ENCODE results near the gene ERLIN1. TPM values are rescaled to one million over a fixed set of nuclear protein-coding genes. Genes with fewer than 3 reads are reported as not detected.

ERLIN1 gene
- total RNA-seq, 1 experiment from 2014 or later = 23.5 TPM

GRCh38 chr10:100174699-100175677 lies 10.8 kb downstream of the ERLIN1 start:
- TF ChIP-seq MYBL2 (CRISPR knock-in tag; IDR thresholded peaks at IDR 0.05) (no peak), ZNF317 (CRISPR knock-in tag; IDR thresholded peaks at IDR 0.05; ENCODE audit: borderline replicate concordance, low read depth) (no peak), ATF2 (CRISPR knock-in tag; IDR thresholded peaks at IDR 0.05; ENCODE audit: borderline replicate concordance, low read depth) (no peak), ZNF671 (CRISPR knock-in tag; IDR thresholded peaks at IDR 0.05) (no peak), TP53 (CRISPR knock-in tag; IDR thresholded peaks at IDR 0.05) (no peak), FOXJ3 (CRISPR knock-in tag; IDR thresholded peaks at IDR 0.05; ENCODE audit: borderline replicate concordance) (no peak), USF1 (CRISPR knock-in tag; IDR thresholded peaks at IDR 0.05) (no peak), IRF1 (CRISPR knock-in tag; IDR thresholded peaks at IDR 0.05) (no peak), CTCF (IDR thresholded peaks at IDR 0.05) (no peak), HMGA2 (CRISPR knock-in tag; IDR thresholded peaks at IDR 0.05) (no peak), NFATC4 (CRISPR knock-in tag; IDR thresholded peaks at IDR 0.05) (no peak)
- Mint-ChIP-seq H3K4me3 (no peak overlapping the region), H3K27me3 (ENCODE audit: low read depth) (no peaks in the 10 kb centered on the region), H3K4me1 (no peaks in the 10 kb centered on the region), H3K9me3 (no peaks in the 10 kb centered on the region), H3K36me3 (peaks cover 28% of the 10 kb centered on the region), H3K27ac (no peak overlapping the region)
- no peak for DNase-seq (ENCODE audit: low spot score)
- no peak for ATAC-seq
- CTCF ChIA-PET = no interaction called here
- POLR2A ChIA-PET = no interaction called here

- ATAC-seq = no peak
- no peak overlapping the region for H3K4me3 Mint-ChIP-seq
- H3K36me3 Mint-ChIP-seq = peaks cover 26% of the 10 kb centered on the region
- no peaks in the 10 kb centered on the region for H3K4me1 Mint-ChIP-seq
- POLR2A ChIA-PET = no interaction called here
- no peak overlapping the region for H3K27ac Mint-ChIP-seq
- CTCF ChIA-PET = no interaction called here
- no peak for DNase-seq (ENCODE audit: low spot score)
- no peak for TF ChIP-seq ZNF671 (CRISPR knock-in tag; IDR thresholded peaks at IDR 0.05)
- TF ChIP-seq GABPB1 (CRISPR knock-in tag; IDR thresholded peaks at IDR 0.05) = no peak
- TF ChIP-seq IRF1 (CRISPR knock-in tag; IDR thresholded peaks at IDR 0.05) = no peak
- TF ChIP-seq KAT7 (CRISPR knock-in tag; IDR thresholded peaks at IDR 0.05; ENCODE audit: borderline replicate concordance) = no peak
- no peak for TF ChIP-seq CREB1 (CRISPR knock-in tag; IDR thresholded peaks at IDR 0.05)
- TF ChIP-seq USF1 (CRISPR knock-in tag; IDR thresholded peaks at IDR 0.05) = no peak
- TF ChIP-seq HMGXB4 (CRISPR knock-in tag; IDR thresholded peaks at IDR 0.05) = no peak
- TF ChIP-seq SMAD3 (CRISPR knock-in tag; IDR thresholded peaks at IDR 0.05; ENCODE audit: borderline replicate concordance) = no peak
- TF ChIP-seq FOXP1 (CRISPR knock-in tag; IDR thresholded peaks at IDR 0.05; ENCODE audit: borderline replicate concordance) = no peak
- no peak for TF ChIP-seq CDX4 (CRISPR knock-in tag; IDR thresholded peaks at IDR 0.05; ENCODE audit: borderline replicate concordance)
- no peak for TF ChIP-seq ZNF121 (CRISPR knock-in tag; IDR thresholded peaks at IDR 0.05)
- no peak for TF ChIP-seq CBFB (CRISPR knock-in tag; IDR thresholded peaks at IDR 0.05; ENCODE audit: low read depth)
- no peak for TF ChIP-seq RELA (CRISPR knock-in tag; IDR thresholded peaks at IDR 0.05; ENCODE audit: borderline replicate concordance)
- no peak for TF ChIP-seq ELF4 (CRISPR knock-in tag; IDR thresholded peaks at IDR 0.05; ENCODE audit: low read depth)
- H3K27me3 Mint-ChIP-seq (ENCODE audit: low read depth) = no peaks in the 10 kb centered on the region
- H3K9me3 Mint-ChIP-seq = no peaks in the 10 kb centered on the region
Observed at GRCh38 chr10:100173035-100173434, 12.8 kb downstream of the ERLIN1 start.

All from WTC11 (cell line).